GM20431 (cell line): ENCODE data around the gene RMDN3.

Experiments used
- in situ Hi-C: fragments of 300-500 bp; cut with MseI, MboI; formaldehyde crosslinking; loops from one replicate; pipeline ENCODE4 v1.15.0; 2020; ENCODE audit warnings: low sequenced_read_pairs; ENCODE audit not compliant: unreplicated experiment

The RMDN3 gene

DNA sequence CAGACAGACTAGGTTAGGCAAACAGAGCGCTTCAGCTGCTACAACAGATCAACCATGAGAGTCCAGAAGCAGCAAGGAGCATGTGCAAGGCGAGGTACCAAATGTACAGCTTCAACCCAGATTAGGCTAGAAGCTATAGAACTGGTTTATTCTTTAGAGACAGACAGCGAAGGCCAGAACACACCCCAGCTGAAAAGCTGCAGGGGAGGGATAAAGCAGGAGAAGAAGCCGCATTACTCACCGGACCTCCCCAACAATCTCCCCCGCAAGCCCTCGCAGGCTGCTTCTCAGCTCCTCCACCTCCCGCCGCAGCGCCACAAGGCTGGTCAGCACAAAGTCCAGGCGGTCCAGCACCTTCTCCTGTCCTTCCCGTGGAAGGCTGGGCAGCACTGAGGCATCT lies 3.3 kb downstream of the RMDN3 start:
- in situ Hi-C loops = no loop called here

DNA sequence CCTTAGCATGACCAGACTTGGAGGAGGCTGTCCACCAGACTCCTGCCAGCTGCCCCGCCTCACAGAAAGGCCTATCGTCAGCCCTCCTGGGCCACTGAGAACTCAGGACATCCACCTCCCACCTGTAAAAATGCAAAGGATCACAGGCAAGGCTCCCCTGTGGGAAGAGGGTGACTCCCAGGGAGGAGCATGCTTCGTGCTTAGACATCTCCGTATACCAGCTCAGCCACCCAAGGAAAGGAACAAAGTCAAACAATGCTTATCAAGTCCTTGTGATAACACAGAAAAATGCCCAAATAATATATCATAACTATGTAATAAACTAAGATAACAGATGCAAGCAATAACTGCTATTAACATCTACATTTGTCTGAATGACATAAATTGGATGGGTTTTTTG lies 4.2 kb downstream of the RMDN3 start:
- in situ Hi-C loops = no loop called here

DNA sequence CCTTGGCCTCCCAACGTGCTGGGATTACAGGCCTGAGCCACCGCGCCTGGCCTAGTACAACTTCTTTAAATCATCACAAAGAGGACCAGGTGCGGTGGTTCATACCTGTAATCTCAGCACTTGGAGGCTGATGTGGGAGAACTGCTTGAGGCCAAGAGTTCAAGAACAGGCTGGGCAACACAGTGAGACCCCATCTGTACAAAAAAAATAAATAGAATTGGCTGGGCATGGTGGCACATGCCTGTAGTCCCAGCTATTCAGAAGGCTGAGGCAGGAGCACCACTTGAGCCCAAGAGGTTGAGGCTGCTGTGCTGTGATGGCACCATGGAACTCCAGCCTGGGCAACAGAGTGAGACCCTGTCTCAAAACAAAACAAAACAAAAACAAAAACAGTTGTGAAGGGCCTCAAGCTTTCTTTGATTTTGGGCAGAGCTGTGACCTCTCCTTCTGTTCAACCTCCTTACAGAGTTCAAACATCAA lies 5.9 kb downstream of the RMDN3 start:
- in situ Hi-C loops = no loop called here

DNA sequence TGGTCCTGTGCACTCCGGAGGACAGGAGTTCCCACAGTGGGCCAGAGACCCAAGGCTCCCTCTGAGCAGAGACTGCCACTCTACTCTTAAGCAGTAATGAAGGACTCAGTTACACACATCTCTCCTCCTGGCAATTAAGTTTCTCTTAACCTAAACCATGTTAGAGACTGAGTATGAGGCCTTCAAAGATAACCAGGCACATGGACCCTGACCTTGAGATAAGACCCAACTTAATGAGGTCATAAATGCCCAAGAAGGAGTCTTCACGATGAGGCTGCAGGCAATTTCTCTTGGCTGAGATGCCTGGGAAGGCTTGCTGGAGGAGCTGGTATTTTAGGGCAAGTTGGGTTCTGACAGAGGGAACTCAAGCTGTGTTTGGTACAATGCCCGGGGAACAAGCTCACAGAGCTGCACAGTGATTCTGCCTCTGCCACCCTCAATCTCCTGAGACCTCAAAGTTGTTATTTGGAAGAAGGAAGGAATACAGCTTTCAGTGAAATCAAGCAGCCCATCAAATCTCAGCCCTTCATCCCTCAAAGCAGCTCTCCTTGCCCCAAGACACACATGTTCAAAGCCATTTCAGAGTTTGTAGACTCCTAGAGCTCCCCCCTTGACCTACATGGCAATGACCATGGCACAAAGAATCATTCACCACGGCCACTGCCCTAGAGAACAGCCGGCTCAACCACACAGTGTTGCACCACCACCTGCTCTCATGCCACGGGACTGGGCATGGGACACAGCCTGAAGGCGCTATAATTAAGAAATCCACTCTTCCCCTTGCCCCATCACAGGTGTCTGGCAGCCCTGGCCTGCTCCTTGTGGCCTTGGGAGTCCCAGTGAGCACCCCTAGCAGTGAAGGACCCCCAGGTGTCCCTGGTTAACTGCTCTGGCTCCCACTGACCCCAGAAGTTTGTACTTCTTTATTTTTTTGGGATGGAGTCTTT lies 7.1 kb downstream of the RMDN3 start:
- in situ Hi-C loops = no loop called here

DNA sequence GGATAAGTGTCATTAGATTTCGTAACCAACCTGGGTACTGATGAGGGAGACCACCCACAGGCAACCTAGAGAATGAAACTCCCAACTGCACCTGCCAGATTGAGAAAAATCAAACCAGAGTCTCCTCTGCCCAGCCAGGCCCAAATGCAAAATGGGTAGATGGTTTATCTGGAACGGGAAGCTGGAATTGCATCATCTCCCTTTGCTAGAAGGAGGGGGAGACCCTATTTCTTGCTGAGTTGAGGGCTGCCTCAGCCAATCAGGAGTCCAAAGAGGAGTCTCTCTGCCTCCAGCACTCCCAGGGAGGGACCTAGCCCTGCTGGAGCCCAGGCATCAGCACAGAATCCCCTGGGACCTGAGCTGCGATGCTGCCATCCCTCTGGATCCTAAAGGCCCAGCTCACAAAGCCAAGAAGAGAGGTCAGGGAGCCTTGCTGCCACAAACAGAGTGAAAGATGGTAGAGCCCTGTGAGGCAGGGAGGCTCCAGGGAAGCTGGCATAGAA lies 8.1 kb downstream of the RMDN3 start:
- in situ Hi-C loops = no loop called here

DNA sequence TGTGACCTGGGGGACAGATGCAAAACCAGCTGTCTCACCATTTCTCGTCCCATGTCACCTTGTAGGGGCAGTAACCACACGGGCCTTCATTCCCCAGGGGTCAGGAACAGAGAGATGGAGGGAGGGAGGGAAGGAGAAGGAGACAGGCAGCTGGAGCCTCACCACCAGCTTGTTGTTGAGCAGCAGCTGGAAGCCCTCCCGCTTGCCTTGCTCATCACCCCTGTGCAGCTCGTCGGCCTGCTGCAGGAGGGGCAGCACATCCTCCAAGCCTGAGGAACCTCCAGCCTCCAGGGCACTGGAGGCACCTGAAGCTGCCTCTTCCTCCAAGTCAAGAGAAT lies 10.3 kb downstream of the RMDN3 start:
- in situ Hi-C loops = no loop called here

DNA sequence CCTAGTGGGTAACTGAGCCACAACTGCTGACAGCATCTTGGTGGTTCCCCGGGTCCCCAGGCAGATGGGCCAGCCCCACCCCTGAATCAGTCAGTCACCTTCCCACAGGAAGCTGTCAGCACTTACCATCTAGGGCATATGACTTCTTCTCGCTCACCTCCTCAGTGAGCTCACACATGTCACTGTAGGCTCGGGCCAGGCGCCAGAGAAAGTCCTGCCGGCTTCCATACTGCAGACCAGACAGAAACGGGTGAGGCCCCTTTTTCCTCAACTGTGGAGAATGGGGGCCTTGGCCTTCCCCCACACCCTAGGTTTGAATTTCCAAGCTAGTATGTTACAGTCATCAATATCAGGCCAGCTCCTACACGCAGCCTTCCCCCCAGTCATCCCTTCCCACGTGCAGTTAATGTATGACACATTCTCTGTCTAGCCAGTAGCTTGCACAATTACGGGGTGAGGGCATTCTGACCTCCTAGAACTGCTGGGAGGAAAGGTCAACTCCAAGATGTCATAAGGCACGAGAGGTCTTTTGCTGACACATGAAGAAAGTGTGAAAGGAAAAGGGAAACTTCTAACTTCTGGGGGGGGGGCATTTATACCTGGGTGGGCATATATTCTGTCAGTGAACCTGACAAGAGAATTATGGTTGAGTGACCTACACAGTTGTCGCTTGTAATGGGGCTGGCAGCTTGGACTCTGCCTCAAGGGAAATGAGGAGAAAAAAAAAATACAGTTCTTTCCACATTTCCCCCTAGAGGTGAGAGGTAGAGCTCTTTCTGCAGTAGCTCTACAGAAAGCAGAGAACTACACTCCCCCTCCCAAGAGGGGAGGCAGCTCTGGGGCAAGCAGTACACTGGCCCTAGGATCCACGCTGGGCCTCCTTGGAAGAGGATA lies 10.9 kb downstream of the RMDN3 start:
- in situ Hi-C loops = no loop called here

DNA sequence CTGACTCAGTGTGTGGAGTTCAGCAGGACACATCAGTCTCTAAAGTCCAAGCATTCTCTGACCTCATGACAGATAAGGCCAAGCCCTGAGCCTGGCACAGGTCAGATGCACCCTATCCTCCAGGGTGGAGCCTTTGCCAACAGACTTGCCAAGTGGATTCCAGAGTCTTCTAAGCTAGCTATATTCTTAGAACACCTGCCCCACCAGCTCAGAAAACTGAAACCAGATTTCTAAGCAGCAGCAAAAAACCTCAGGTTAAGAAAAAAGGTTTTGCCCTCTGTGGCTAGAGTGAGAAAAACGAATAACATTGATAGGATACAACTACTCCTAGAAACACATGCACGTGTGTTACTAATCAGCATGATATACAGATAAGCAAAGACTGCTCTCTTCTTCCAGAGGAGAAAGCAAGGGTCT lies 11.6 kb downstream of the RMDN3 start:
- in situ Hi-C loops = no loop called here

DNA sequence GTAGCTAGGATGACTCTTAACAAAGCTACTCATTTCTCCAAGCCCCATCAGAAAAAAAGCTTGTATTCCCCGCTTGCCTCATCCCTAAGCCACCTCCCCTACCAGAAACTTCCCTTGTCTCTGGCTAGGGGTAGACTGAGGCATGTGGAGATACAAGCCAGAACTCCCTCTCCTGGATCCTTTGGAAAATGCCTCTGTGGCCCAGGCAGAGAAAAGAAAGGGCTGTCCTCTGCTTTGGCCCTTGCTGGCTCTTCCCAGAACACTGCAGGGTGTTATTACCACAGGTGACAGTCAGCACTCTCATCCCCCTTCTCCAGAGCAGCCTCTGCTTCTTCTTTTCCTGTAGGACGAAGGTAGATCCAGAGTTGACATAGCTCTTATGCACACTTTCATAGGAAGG lies 15.2 kb downstream of the RMDN3 start:
- in situ Hi-C loops = no loop called here

DNA sequence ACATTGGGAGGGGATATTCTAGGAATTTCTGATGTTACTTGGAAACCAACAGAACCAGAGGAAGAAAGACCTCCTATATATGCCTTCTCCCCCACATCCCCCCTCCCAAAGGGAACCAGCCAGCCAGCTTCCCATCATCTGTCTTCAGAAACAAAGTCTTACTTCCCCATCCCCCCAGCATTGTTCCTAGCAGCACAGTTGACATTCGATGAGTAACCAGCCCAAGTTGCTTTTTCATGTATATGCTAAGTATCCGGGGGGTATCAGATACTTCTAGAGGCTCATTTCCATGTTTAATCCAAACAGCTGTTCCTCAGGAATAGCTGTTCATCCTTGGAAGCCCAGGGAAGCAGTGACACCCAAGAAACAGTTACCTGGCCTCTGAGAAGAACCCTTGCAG lies 16.0 kb downstream of the RMDN3 start:
- in situ Hi-C loops = no loop called here

DNA sequence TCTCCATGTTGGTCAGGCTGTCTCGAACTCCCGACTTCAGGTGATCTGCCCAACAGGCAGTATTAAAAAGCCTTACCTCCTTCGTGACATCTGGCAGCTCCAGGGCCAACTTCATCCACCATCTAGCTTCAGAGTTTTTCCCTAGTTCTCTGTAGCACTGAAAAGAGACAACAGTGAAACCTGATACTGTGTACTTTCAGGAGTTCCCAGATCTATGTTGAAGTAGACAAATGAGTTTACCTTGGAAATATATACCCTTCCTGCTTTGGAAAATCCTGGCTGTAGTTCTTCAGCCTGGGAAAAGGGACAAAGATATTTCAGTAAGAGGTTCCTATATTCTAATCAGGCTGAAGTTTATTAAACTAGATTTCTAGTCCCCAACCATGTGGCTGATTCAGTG lies 18.0 kb downstream of the RMDN3 start:
- in situ Hi-C loops = no loop called here

DNA sequence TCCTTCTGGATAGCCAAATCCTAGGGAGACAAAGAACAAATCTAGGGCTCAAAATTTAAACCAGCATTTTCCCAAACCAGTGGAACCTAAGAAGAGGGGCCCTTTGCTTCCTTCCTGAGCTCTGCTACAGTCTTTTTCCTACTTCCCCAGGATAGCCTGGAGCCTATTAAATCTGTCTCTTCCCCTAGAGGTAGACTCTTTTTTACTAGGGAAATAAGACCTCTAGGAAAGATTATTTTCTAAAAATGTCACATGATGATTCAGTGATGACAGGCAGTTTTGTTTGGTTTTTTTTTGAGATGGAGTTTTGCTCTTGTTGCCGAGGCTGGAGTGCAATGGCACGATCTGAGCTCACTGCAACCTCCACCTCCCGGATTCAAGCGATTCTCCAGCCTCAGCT lies 18.5 kb downstream of the RMDN3 start:
- in situ Hi-C loops = no loop called here

DNA sequence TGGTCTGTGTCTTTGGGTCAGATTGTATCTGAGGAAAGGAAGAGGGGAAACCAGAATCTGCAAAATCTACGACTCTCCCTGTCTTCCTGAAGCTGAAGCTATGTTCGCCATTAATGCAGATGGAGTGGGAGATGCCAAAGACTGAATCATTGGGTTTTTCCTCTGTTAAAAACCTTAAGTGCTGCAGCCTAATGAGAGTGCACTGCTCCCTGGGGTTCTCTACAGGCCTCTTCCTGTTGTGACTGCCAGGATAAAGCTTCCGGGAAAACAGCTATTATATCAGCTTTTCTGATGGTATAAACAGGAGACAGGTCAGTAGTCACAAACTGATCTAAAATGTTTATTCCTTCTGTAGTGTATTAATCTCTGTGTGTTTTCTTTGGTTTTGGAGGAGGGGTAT lies 24.0 kb downstream of the RMDN3 start:
- in situ Hi-C loops = no loop called here

DNA sequence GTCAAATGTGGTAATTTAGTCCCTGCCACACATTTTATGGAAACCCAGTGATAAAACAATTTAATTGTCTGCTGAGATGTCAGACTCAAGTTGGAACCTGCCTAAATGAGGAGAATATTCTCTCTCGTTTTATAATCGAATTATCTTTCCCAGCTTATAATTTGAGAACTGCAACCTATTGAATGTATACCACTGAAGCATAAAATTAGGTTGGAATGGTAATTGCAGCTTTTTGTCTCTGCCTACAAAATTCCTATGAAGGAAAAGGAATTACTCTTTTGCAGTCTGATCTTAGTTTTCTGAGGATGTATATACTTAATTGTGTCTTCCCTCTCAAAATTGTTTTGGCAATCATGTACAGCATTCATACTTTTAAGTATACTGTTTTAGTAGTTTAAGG lies 31.1 kb downstream of the RMDN3 start:
- in situ Hi-C loops = no loop called here

DNA sequence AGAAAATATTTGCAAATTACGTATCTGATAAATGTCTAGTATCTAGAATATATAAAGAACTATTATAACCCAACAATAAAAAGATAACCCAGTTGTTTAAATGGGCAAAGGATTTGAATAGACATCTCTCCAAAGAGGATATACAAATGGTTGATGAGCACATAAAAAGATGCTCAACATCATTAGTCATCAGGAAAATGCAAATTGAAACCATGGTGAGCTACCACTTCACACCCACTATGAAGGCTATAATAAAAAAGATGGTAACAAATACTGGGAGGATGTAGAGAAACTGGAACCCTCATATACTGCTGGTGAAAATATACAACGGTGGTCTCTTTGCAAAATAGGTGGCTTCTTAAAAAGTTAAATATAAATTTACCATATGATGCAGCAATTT lies 32.1 kb downstream of the RMDN3 start:
- in situ Hi-C loops = no loop called here

DNA sequence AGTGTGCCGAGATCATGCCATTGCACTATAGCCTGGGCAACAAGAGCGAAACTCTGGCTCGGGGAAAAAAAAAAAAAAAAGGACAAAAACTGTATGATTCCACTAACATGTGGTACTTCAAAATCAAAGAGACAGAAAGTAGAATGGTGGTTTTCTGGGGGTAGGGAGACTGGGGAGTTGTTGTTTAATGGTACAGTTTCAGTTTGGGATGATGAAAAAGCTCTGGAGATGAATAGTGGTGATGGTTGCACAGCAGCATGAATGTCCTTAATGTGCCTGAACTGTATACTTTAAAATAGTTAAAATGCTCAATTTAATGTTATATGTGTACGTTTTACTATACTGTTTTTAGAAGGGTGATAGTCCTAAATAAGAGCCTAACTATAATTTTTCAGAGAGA lies 32.7 kb downstream of the RMDN3 start:
- in situ Hi-C loops = no loop called here

DNA sequence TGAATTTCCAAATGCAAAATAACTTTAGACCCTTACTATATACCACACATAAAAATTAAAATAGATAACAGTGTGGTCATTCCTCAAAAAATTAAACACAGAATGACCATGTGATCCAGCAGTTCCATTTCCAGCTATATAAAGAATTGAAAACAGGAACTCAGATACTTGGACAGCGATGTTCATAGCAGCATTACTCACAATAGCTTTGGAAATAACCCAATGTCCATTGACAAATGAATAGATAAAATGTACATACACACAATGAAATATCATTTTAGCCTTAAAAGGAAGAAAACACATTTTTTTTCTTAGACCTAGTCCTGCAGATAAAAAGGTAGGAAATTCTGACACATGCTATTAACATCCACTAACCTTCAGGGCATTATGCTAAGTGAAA lies 33.4 kb downstream of the RMDN3 start:
- in situ Hi-C loops = no loop called here

DNA sequence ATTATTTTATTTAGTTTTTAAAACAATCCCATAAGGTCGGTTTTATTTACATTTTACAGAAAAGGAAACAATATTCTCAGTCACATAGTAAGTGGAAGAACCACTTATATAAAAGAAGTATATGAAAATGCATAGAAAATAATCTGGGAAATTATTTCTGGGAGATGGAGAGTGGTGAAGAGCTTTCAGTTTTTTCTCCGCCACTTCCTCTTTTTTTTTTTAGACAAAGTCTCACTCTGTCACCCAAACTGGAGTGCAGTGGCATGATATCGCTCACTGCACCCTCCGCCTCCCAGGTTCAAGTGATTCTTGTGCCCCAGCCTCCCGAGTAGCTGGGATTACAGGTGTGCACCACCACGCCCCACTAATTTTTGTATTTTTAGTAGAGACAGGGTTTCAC lies 38.9 kb downstream of the RMDN3 start:
- in situ Hi-C loops = no loop called here

DNA sequence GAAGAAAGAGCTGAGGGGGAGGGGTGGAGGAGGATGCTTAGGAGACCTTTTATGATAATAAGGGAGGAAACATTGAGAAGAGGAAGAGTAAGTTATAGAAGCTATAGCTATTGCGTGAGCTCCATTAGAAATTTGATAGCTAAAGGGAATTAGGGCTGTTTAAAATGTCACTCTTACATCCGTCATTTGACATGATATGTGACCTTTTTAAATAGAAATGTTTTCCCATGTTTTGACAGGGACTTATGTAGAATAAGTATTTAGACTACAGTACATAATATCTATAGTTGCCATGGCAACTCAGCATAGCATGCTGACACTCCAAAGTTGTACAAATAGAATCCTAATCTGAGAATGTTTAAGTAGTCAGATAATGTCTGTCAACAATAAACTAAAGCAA lies 40.9 kb downstream of the RMDN3 start:
- in situ Hi-C loops = no loop called here

DNA sequence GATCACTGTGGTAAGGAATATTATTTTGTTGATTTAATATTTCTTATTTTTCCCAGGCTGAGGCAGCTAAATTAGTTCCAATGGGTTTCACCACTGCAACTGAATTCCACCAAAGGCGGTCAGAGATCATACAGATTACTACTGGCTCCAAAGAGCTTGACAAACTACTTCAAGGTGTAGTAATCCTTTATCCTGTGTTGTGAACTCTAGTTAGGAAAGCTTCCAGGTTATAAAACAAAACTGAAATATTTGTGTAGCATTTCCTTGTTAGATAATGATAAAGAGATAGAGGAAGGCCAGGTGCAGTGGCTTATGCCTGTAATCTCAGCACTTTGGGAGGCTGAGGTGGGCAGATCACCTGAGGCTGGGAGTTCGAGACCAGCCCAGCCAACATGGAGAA lies 48.9 kb downstream of the RMDN3 start:
- in situ Hi-C loops = no loop called here

DNA sequence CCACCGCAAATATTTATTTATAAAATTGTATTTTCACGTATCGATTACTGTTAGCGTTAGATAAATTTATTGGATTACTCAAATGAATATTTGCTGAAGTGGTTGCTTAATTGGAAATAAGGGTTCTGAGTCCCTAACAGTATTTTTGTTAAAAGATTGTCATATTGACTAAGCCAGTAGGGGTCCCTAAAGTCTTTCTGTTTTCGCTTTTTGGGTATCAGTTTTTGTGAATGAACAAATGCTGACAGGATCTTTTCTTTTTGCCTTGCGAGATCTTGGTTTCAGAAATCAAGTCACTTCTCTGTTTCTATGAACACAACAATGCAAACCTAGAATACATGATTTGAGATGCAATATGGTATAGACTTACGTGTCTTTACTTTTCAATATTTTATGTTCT lies 53.0 kb downstream of the RMDN3 start:
- in situ Hi-C loops = no loop called here
